Measurements from ENCODE around the gene EPB41L4B. TPM values are rescaled to one million over a fixed set of nuclear protein-coding genes. Genes with fewer than 3 reads are reported as not detected.

Gene EPB41L4B
- total RNA-seq, 4 donors from 2014 or later = 0.42 to 2.3 (median 1.5) TPM

- Histone ChIP-seq H3K4me1 (no peaks in the 10 kb centered on the region), H3K27ac (replicated peaks in 1 of 4) (no peak overlapping the region), H3K9me3 (no peaks in the 10 kb centered on the region), H3K27me3 (no peaks in the 10 kb centered on the region), H3K36me3 (no peaks in the 10 kb centered on the region), H3K4me3 (no peak overlapping the region)
- no peak for TF ChIP-seq EP300 (IDR thresholded peaks at IDR 0.05)
- no peak for TF ChIP-seq CTCF (IDR thresholded peaks at IDR 0.05)
- TF ChIP-seq POLR2A (IDR thresholded peaks at IDR 0.05; ENCODE audit: low read depth) = no peak
- no peak for TF ChIP-seq POLR2AphosphoS5 (IDR thresholded peaks at IDR 0.05)
- DNase-seq (ENCODE audit: extremely low spot score) = no peak
- WGBS = 55% methylated on average over 9 of the region's 9 CpGs
- intact Hi-C loops (cut with DNase I) = loop anchor here (10.0 kb wide), 1 partner anchor 292 kb away; no protein-coding TSS in a partner anchor
These were observed 88.2 kb downstream of the EPB41L4B start for GRCh38 chr9:109232449-109233237.

GRCh38 chr9:109231593-109231992 is 89.3 kb downstream of the EPB41L4B start:
- TF ChIP-seq EP300 (IDR thresholded peaks at IDR 0.05) = no peak
- no peak for TF ChIP-seq POLR2A (IDR thresholded peaks at IDR 0.05; ENCODE audit: low read depth)
- TF ChIP-seq POLR2AphosphoS5 (IDR thresholded peaks at IDR 0.05) = no peak
- TF ChIP-seq CTCF (IDR thresholded peaks at IDR 0.05) = no peak
- Histone ChIP-seq H3K27ac (replicated peaks in 1 of 4) (no peak overlapping the region), H3K4me1 (no peaks in the 10 kb centered on the region), H3K27me3 (no peaks in the 10 kb centered on the region), H3K36me3 (no peaks in the 10 kb centered on the region), H3K4me3 (no peak overlapping the region), H3K9me3 (no peaks in the 10 kb centered on the region)
- intact Hi-C loops (cut with DNase I) = loop anchor here (10.0 kb wide), 1 partner anchor 293 kb away; no protein-coding TSS in a partner anchor
- WGBS = 93% methylated on average over 1 of the region's 1 CpG
- DNase-seq (ENCODE audit: extremely low spot score) = no peak

GRCh38 chr9:109230277-109230676 is 90.6 kb downstream of the EPB41L4B start:
- Histone ChIP-seq H3K4me1 (no peaks in the 10 kb centered on the region), H3K27ac (replicated peaks in 1 of 4) (no peak overlapping the region), H3K4me3 (no peak overlapping the region), H3K27me3 (no peaks in the 10 kb centered on the region), H3K9me3 (no peaks in the 10 kb centered on the region), H3K36me3 (no peaks in the 10 kb centered on the region)
- DNase-seq (ENCODE audit: extremely low spot score) = no peak
- TF ChIP-seq EP300 (IDR thresholded peaks at IDR 0.05) (no peak), POLR2AphosphoS5 (IDR thresholded peaks at IDR 0.05) (no peak), POLR2A (IDR thresholded peaks at IDR 0.05; ENCODE audit: low read depth) (no peak), CTCF (IDR thresholded peaks at IDR 0.05) (no peak)
- WGBS = 85% methylated on average over 4 of the region's 4 CpGs
- intact Hi-C loops (cut with DNase I) = loop anchor here (10.0 kb wide), 1 partner anchor 295 kb away; no protein-coding TSS in a partner anchor

GRCh38 chr9:109229682-109230081 is 91.2 kb downstream of the EPB41L4B start:
- Histone ChIP-seq H3K9me3 (no peaks in the 10 kb centered on the region), H3K36me3 (no peaks in the 10 kb centered on the region), H3K27ac (replicated peaks in 1 of 4) (no peak overlapping the region), H3K4me1 (no peaks in the 10 kb centered on the region), H3K27me3 (no peaks in the 10 kb centered on the region), H3K4me3 (no peak overlapping the region)
- TF ChIP-seq POLR2AphosphoS5 (IDR thresholded peaks at IDR 0.05) (no peak), POLR2A (IDR thresholded peaks at IDR 0.05; ENCODE audit: low read depth) (no peak), CTCF (IDR thresholded peaks at IDR 0.05) (no peak), EP300 (IDR thresholded peaks at IDR 0.05) (no peak)
- intact Hi-C loops (cut with DNase I) = loop anchor here (10.0 kb wide), 1 partner anchor 295 kb away; no protein-coding TSS in a partner anchor
- WGBS = 78% methylated on average over 3 of the region's 3 CpGs
- DNase-seq (ENCODE audit: extremely low spot score) = no peak

All from esophagus muscularis mucosa (tissue), 4 donors.